A673 (cell line): ENCODE measurements around the gene SETX.

Experiments used
- EZH2 ChIP-seq: fragments of 200-600 bp; sonication (generic); IDR thresholded peaks from 2 replicates; pipeline ENCODE4 v1.6.1; 2017; ENCODE audit warnings: borderline replicate concordance, low read depth, mild to moderate bottlenecking, mixed read lengths, antibody characterized with exemption, low read length; ENCODE audit not compliant: poor library complexity, severe bottlenecking
- TF ChIP-seq, protein P1 (sequence below): fragments of 300-800, 200-600 bp; sonication (generic); conservative IDR thresholded peaks from 2 replicates; pipeline ENCODE4 v1.5.1; 2017; ENCODE audit warnings: low read depth, mild to moderate bottlenecking, antibody characterized with exemption, low read length, moderate library complexity, mixed read lengths

DNA sequence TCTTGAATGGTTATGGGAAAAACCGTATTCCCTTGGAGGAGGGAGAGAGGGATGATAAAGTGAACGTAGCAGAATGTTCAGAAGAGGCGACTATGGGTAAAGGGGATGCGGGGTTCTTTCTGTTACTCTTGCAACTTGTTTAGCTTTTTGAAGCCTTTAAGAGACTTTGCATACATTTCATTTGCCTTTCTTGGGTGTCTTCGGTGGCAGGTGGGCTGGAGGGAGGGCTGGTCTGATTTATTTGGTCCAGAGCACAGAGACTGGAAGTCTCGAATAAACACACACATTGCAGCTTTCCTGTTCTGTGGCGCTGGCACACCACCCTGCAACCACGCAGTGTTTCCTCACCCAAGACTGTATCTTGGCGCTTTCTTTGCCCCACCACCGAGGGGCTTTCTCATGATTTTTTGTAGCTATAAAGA is 28.7 kb upstream of the SETX start:
- TF ChIP-seq, protein P1, sequence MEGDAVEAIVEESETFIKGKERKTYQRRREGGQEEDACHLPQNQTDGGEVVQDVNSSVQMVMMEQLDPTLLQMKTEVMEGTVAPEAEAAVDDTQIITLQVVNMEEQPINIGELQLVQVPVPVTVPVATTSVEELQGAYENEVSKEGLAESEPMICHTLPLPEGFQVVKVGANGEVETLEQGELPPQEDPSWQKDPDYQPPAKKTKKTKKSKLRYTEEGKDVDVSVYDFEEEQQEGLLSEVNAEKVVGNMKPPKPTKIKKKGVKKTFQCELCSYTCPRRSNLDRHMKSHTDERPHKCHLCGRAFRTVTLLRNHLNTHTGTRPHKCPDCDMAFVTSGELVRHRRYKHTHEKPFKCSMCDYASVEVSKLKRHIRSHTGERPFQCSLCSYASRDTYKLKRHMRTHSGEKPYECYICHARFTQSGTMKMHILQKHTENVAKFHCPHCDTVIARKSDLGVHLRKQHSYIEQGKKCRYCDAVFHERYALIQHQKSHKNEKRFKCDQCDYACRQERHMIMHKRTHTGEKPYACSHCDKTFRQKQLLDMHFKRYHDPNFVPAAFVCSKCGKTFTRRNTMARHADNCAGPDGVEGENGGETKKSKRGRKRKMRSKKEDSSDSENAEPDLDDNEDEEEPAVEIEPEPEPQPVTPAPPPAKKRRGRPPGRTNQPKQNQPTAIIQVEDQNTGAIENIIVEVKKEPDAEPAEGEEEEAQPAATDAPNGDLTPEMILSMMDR = no peak
- no peak for TF ChIP-seq EZH2
